ENCODE data around the gene FUT9. TPM values are rescaled to one million over a fixed set of nuclear protein-coding genes. Genes with fewer than 3 reads are reported as not detected.

FUT9 gene
- not detected in 2 replicates for total RNA-seq

DNA sequence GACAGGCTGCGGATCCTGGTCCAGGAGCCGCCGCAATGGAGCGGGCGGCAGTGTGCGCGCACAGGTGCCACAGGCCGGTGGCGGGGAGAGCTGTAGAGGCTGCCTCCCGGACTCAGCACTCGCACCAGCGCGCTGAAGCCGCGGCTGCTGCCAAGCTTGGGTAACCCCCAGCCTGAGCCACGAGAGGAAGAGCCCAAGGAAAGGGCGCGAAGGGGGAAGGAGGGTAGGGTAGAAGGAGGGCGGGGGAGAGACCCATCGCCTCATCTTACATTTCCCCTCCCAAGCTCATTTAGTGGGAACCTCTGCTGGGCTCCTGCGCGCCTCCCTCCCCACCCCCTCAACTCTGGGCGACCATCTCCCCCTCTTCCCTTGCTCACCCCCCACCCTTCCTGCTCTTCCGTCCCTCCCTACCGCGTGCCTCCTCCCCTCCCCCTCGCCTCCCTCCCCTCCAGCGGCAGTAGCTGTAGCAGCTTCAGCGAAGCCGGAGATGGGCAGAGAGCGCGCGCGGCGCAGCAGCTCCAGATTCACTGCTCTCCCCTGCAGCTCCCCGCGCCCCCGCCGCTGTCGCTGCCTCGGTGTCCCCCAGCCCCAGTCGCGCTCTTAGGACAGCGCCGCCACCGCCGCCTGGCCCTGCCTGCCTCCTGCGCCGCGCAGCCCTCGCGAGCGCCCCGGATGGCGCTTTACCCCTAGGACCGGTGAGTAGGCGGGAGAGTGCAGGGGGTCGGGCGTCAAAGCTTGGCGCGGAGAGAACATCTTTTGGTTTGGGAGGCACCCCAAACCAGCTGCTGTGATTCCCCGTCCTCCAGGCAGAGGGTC, at the start of gene FUT9:
Gene FUT9, plus strand, starts transcription at position 457 of the 816 bp plus-strand sequence. CDS start 187,182 bp downstream, outside the sequence.
- peaks cover 8% of the 10 kb centered on the region for H3K27me3 Mint-ChIP-seq
- no peak within 1 kb of the TSS for H3K27ac Mint-ChIP-seq
- intact Hi-C loops (cut with micrococcal nuclease), result no loop called here
- no peak for DNase-seq
- CTCF ChIA-PET, result no interaction called here
- TF ChIP-seq, protein P1, sequence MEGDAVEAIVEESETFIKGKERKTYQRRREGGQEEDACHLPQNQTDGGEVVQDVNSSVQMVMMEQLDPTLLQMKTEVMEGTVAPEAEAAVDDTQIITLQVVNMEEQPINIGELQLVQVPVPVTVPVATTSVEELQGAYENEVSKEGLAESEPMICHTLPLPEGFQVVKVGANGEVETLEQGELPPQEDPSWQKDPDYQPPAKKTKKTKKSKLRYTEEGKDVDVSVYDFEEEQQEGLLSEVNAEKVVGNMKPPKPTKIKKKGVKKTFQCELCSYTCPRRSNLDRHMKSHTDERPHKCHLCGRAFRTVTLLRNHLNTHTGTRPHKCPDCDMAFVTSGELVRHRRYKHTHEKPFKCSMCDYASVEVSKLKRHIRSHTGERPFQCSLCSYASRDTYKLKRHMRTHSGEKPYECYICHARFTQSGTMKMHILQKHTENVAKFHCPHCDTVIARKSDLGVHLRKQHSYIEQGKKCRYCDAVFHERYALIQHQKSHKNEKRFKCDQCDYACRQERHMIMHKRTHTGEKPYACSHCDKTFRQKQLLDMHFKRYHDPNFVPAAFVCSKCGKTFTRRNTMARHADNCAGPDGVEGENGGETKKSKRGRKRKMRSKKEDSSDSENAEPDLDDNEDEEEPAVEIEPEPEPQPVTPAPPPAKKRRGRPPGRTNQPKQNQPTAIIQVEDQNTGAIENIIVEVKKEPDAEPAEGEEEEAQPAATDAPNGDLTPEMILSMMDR (IDR thresholded peaks at IDR 0.05), result no peak
- no peaks in the 10 kb centered on the region for H3K9me3 Mint-ChIP-seq
- POLR2A ChIA-PET, result no interaction called here
- H3K36me3 Mint-ChIP-seq (ENCODE audit: low read depth), result no peaks in the 10 kb centered on the region
- no peak within 1 kb of the TSS for H3K4me3 Mint-ChIP-seq
- no peak for ATAC-seq (ENCODE audit: low read depth)
- no peaks in the 10 kb centered on the region for H3K4me1 Mint-ChIP-seq

- TF ChIP-seq, protein P1 (IDR thresholded peaks at IDR 0.05), result no peak
- CTCF ChIA-PET, result no interaction called here
- no peaks in the 10 kb centered on the region for H3K27me3 Mint-ChIP-seq
- no peak for ATAC-seq (ENCODE audit: low read depth)
- intact Hi-C loops (cut with micrococcal nuclease), result no loop called here
- H3K4me1 Mint-ChIP-seq, result no peaks in the 10 kb centered on the region
- no peak for DNase-seq
- H3K9me3 Mint-ChIP-seq, result peaks cover 18% of the 10 kb centered on the region
- no peak overlapping the region for H3K27ac Mint-ChIP-seq
- H3K36me3 Mint-ChIP-seq (ENCODE audit: low read depth), result no peaks in the 10 kb centered on the region
- H3K4me3 Mint-ChIP-seq, result no peak overlapping the region
- POLR2A ChIA-PET, result no interaction called here
Observed at GRCh38 chr6:95967594-95967993, 48.2 kb upstream of the FUT9 start.

- intact Hi-C loops (cut with micrococcal nuclease), result no loop called here
Observed at GRCh38 chr6:95973976-95974375, 41.8 kb upstream of the FUT9 start.

DNA sequence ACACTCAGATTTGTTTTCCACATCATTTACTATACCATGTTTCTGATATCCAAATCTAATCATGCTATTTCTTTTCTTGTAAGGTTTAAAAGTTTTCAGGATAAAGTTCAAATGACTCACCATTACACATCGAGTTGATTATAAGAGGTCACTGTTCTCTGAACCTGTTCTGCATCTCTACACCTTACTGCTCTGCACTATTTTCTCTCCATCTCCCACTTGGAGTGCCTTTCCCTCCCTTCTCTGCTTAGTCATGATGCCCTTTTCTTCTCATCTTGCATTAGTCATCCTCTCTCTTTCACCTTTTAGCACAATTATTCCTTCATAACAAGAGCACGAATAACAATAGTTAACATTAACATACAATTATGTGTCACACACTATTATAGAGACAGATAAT, 37.5 kb upstream of the FUT9 start:
- TF ChIP-seq, protein P1 (IDR thresholded peaks at IDR 0.05), result no peak
- no peaks in the 10 kb centered on the region for H3K4me1 Mint-ChIP-seq
- ATAC-seq (ENCODE audit: low read depth) (no peak), DNase-seq (no peak)
- ChIA-PET POLR2A (no interaction called here), CTCF (no interaction called here)
- no peaks in the 10 kb centered on the region for H3K36me3 Mint-ChIP-seq (ENCODE audit: low read depth)
- H3K9me3 Mint-ChIP-seq, result peaks cover 1% of the 10 kb centered on the region
- H3K27me3 Mint-ChIP-seq, result no peaks in the 10 kb centered on the region
- H3K4me3 Mint-ChIP-seq, result no peak overlapping the region
- H3K27ac Mint-ChIP-seq, result no peak overlapping the region
- intact Hi-C loops (cut with micrococcal nuclease), result no loop called here

More at GRCh38 chr6:95973976-95974375, 41.8 kb upstream of the FUT9 start:
- ATAC-seq (ENCODE audit: low read depth) (no peak), DNase-seq (no peak)
- Mint-ChIP-seq H3K4me3 (no peak overlapping the region), H3K27ac (no peak overlapping the region), H3K9me3 (peaks cover 17% of the 10 kb centered on the region), H3K4me1 (no peaks in the 10 kb centered on the region), H3K27me3 (no peaks in the 10 kb centered on the region), H3K36me3 (ENCODE audit: low read depth) (no peaks in the 10 kb centered on the region)
- ChIA-PET CTCF (no interaction called here), POLR2A (no interaction called here)
- TF ChIP-seq, protein P1 (IDR thresholded peaks at IDR 0.05), result no peak

DNA sequence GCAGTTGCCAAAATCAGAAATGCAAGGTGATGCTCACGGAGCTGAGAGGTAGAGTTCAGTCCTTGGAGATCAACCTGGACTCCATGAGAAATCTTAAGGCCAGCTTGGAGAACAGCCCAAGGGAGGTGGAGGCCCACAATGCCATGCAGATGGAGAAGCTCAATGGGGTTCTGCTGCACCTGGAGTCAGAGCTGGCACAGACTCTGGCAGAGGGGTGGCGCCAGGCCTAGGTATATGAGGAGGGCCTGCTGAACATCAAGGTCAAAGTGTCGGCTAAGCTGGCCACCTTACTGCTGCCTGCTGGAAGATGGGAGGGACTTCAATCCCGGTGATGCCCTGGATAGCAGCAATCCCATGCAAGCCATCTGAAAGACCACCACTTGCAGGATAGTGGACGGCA, 23.9 kb upstream of the FUT9 start:
- H3K4me1 Mint-ChIP-seq, result no peaks in the 10 kb centered on the region
- H3K27me3 Mint-ChIP-seq, result no peaks in the 10 kb centered on the region
- DNase-seq, result no peak
- no peak for ATAC-seq (ENCODE audit: low read depth)
- H3K27ac Mint-ChIP-seq, result no peak overlapping the region
- TF ChIP-seq, protein P1 (IDR thresholded peaks at IDR 0.05), result no peak
- H3K36me3 Mint-ChIP-seq (ENCODE audit: low read depth), result no peaks in the 10 kb centered on the region
- H3K9me3 Mint-ChIP-seq, result peaks cover 25% of the 10 kb centered on the region
- H3K4me3 Mint-ChIP-seq, result no peak overlapping the region
- ChIA-PET POLR2A (no interaction called here), CTCF (no interaction called here)
- intact Hi-C loops (cut with micrococcal nuclease), result no loop called here

Data from activated B cell treated with CpG ODN at 0.5 μM for 24 hours (primary cell).